Fibroblast of peridontal ligament (primary cell): ENCODE measurements around the gene SGMS1.

Source experiments
- DNase-seq: peaks from one replicate; pipeline ENCODE4 v3.0.0-alpha.2; 2010; ENCODE audit errors: extremely low read depth

SGMS1 gene

DNA sequence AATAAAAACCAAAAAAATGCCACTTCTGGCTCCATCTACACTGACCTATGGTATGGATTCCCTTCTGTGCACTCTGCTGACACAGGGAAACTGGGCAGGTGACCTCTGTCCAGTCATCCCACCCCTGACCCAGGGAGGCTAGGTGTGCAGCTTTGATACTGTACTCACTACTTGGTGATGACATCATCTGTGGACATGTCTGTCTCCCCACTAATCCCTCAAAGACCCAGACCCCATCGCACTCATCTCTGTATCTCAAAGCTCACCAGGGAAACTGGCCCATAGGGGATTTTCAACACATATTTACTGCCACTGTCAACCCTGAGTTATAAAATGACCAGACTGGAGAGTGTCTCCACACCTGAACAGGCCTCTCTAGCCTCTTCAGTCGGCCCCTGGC is 10.6 kb downstream of the SGMS1 start:
- no peak for DNase-seq

DNA sequence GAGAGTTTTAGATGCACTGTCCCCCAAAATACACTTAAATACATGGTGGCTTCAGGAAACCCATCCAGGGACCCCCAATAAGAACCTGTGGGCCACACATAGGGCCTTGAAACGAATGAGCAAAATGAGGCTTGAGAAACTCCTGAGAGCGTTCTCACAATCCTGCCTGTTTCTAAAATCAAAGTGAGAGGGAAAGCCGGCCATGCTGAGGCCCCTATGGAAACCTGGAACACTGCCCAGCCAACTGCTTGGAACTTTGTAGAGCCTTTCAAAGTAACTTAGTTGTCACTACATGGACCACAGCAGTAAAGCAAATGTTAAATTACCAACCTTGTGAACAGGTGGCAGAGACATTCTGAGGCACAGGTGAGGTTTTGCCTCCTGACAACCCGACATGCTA is 13.4 kb downstream of the SGMS1 start:
- no peak for DNase-seq

DNA sequence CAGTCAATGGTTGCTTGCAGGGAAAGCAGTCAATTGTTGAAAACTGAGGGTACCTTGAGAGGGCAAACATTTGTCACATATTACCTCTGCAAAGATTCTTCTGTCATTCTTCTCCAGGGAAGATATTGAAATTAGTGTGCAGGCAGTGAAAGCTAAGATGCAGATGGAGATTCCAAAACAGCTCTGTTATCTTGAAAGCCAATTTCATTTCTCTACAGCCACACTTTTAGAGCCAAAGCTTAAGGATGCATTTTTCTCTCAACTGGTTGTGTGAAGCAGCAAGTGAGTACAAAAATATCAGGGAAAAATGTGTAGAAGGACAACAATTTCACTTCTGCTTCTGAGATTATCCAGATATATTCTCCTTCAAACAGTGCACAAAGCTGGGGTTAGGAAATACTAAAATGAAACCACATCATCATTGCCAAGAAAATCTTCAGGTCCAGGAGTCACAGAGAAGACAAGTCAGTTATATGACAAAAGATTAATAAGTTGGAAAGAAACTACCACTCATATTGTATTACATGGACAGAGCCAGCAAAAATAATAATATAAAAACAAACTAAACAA is 16.3 kb downstream of the SGMS1 start:
- DNase-seq, result peak; percentile 23

DNA sequence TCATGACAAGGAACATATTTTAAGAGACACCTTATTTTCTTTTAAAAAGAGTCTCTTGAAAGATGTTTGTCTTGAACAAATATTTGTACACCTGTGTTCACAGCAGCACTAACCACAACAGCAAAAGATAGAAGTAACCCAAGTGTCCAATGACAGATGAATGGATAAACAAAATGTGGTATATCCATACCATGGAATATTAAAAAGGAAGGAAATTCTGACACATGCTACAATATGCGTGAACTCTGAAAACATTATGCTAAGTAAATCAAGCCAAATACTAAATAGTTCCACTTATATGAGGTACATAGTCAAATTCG is 17.8 kb downstream of the SGMS1 start:
- DNase-seq, result no peak

DNA sequence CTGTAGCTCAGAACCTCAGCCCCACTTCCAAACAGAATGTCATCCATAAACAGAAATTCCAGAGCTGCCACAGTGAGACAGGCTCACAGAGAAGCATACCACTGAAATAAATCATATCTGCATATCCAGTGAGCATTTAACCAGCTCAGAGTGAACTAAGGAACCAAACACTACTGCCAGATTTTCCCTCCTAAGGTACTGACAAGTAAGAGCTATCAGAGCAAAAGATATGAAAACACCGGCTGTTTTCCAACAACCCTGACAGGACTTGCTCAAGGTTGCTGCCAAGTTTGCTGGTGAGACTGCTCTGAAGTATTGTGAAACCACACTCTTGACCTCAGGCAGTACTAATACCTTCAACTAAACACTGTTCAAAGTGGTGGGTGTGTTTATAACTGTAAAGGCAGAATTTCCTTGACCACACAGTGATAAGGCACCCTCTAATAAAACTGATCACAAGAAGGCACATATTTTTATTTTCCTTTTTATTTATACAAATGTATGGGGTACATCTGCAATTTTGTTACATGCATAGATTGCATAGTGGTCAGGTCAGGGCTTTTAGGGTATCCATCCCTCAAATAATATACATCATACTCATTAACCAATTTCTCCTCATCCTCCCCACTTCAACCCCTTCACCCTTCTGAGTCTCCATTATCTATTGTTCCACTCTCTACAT is 18.3 kb downstream of the SGMS1 start:
- peak; percentile 92 for DNase-seq

DNA sequence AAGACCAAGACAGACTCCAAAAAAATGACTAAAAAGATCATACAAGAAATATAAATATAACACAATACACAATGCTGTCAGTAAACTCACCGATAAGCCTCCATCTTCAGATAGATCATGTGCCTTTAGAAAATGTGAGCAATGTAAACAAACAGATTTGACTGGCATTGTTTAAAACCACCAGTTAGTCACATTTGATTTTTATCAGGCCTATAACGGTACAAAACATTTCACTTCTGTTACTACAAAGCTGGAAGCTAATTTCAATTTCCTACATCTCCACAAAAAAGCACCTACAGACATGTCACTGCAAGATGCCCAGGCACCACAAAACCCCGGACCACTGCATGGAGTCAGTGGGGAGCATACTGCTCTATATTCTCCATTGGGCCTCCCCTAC is 18.9 kb downstream of the SGMS1 start:
- peak; percentile 40 for DNase-seq

DNA sequence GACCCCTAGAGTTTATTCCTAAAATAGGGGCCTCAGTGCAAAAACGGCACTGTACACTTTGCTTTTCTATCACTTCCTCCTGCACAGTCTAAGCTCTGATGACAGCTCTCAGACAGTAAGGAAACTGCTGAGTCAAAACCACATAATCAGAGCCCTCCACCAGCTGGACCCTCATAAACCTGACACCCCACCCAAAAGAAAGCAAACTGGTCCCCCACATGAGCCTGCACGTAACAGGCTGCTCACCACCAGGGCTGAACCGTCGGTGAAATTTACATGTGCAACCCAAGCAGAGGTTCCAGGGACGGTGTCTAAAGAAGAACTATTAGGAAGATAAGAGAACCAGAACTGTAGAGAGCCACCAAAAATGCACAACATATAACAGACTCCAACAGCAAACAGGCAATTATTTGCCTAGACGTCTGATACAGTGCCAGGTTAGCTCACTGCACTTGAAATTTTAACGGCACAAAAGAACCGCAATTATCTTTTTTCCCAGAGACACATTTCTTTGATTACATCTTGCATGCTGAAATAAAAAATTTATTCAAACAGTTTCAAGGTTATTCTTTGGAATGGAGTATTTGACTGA is 19.6 kb downstream of the SGMS1 start:
- peak; percentile 58 for DNase-seq

DNA sequence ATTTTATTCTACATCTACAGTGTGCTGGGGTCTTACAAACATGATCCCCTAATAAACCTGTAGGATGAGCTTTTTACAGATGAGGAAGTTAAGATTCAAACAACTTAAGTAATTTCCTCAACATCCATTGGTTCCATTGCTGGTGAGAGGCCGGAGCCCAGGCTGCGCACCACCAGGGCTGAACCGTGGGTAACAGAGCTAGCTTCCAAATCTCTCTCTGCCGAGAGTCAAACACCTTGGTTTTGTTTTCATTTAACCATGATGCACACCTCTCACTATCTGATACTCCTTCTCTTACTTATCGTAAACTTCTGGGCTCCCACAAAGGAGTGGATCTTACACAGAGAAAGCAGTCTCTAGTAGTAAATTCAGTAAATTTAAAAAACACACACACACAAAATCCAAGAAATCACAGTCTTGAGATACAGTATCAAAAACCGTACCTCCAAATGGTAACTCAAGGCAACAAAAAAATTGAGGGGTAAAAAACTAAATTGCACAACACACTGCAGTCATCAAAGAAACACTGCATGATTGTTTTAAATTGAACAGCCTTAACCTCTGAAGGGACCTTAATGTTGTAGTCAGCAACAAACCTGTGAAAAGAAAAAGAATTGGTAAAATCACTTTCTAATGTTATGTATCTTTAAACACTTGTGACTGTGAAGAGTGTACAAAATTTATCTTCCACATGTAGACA is 20.5 kb downstream of the SGMS1 start:
- no peak for DNase-seq

DNA sequence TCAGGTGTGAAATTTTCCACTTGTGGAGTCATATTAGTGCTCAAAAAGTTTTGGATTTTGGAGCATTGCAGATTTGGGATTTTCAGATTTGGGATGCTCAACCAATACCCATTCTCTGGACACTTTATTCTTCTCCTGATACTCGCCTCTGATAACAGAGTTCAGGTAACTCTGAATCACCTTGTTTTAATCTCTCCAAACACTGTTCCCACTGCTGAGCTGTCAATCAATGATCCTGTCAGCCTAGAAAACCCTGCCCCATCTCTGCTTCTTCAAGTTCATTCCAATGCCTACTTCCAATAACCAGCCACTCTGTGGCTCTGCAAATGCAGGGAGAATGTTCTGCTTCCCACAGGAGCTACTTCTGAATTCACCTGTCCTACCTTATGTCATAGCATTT is 21.8 kb downstream of the SGMS1 start:
- DNase-seq, result no peak

DNA sequence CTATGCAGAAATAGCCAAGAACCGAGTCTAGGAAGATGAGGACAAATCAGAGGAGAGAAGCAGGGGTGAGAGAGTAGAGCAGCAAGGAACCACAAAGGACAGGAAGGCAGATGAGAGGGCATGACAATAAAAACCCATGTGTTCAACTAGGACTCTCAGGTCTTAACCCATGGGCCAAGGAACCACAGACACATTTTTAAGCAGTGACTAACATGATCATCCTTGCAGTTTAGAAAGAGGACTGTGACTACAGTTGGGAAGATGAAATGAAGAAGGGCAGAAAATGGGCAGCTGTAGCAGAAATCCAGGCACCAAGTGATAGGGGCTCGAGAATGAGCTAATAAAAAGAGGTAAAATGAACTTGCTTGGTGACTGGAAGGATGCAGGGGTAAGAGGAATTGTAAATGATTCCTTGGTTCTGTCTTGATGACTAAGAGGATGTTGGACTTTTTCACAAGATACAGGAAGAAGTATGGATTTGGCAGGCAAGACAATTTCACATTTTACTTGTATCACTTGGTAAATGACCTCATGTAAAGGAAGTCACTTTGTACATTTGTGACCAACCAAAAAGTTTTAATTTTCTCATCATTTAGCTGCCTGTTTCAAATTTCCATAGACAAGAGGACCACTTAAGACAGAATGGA is 22.8 kb downstream of the SGMS1 start:
- DNase-seq, result peak; percentile 39

DNA sequence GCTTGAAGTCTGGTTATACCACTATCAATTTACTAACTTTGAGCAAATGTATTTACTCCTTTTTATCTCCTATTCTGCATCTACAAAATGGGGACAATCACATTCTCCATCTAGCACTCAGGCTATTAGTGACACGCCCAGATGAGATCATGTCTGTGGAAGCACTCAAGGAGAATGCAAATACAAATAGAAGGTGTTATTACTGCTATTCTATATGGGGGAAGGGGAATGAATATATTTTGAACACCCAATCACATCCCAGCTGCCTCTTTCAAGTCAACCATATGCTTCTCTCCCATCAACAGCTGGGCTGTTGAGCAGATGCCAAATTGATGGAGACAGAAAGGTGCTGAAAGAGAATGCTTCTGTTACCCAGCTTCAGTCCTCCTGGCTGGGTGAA is 23.5 kb downstream of the SGMS1 start:
- no peak for DNase-seq

DNA sequence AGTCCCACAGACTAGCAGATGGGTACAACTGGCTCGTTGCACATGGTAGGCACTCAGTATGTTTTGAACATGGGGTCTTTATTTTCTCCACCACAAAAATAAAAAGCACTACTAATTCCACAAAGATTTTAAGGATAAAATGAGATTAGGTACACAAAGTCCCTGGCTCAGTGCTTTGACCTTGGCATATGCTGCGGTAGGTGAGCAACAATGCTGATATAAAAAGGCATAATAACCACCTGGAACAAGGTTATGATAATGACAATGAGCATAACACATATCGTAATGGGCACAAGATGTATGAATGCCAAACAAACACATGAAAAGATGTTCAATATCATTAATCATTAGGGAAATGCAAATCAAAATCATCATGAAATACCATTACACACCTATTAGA is 26.9 kb downstream of the SGMS1 start:
- no peak for DNase-seq

DNA sequence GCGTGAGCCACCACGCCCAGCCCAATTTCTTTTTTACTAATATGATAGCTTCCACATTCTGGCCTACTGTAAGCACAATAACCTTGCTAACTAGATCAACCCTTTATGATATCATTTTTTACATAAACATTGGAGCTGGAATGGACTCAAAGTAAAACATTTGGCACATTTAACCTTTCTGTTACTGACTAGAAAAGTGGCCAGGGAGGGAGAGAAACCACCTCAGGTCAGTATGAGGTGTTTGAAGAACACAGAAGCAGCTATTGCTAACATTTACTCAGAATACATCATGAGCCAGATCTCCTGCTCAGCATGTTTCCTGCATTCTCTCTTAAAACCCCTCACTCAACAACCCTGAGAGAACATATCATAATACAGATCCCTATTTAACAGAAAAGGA is 27.3 kb downstream of the SGMS1 start:
- DNase-seq, result no peak

DNA sequence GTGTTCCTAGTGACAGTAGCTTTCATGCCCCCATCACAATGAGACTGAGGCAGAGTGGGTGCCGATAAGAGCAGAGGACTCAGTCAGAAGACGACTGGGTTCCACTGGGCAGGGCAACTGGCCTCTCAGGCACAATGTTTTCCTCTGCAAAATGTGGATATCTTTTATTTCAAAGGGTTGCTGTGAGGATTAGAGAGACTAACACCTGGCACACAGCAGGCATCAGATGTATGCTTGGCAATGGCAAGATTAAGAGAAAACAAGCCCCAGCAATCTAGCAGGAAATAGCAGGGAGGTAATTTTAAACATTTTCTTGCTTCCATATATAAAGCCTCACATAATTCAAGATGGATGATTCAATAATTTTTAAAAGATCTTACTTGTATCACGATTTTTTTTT is 28.0 kb downstream of the SGMS1 start:
- no peak for DNase-seq

DNA sequence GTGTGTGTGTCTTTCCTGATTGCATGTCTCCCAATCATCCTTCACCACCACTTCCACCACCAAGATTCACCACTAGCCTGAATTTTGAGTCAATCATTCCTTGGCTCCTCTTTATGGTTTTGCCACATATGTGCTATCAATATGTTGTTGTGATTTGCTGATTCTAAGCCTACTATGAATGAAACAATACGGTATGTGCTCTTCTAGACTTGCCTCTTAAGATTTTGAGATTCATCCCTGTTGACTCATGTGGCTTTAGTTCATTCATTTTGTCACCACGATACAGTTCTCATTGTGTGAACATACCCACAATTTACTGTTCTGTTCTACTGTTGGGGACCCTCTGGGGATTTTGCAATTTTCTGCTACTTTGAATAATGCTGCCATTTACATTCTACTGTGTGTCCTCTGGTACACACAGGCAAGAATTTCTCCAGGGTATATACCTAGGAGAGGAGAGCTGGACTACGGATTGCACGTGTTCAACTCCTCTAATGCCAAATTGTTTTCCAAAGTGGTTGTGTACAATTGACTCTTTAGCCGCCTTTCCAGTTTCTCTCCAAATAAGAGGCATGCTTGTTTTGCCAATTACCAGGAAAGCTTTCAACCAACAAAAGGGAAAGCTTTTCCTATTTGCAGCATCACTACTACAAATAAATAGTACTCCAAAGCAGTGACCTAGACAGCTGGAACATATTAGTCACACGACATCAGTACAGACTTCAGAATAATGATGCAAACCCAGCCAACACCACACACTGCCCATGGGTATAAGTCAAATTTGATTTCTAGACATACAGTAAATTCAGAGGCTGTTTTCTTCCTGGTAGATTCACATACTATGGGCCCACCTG is 30.0 kb downstream of the SGMS1 start:
- DNase-seq, result peak; percentile 95

DNA sequence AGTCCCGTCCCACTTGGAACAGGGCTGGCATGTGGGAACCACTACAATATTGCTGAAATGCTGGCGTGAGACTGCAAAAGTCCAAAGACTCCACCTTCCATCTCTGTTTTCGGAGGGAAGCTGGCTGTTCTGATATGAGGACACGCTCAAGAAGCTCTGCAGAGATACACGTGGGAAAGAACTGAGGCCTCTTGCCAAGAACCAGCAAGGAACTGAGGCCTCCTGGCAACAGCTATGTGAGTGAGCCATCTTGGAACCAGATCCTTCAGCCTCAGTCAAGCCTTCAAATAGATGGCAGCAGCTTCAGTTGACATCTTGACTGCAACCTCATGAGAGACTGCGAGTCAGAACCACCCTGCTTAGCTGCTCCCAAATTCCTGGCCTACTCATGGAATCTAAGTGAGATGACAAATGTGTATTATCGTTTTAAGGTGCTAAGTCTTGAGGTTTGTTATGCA is 30.8 kb downstream of the SGMS1 start:
- DNase-seq, result no peak

DNA sequence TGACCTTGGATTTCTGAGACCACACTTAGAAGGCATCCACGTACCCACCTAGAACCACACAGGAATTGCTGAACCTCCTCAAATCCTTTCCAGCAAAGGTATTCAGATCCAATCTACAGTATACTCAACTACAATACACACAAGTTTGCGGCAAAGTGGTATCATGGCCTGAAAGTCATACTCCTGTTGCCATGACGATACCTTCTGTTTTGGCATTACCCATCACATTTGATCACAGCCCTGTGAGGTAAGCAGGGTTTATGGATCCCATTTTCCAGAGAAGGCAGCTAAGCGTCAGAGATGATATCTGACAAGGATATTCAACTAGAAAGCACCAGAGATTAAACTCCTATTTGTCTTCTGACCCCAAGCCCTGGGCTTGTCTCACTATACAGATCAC is 32.8 kb downstream of the SGMS1 start:
- no peak for DNase-seq

DNA sequence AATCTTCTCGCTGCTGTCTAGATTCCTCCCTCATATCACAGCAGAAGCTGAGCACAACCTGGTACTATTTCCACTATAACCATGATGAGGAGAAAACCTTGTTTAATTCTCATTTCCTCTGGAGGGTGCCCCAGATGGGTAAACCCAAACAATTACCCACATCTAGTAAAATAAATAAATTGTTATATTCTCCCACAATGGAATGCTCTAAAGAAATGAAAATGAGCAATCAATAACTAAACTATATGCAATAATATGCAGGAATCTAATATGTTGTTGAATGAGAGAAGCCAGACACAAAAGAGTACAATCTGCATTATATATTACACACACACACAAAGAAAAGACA is 37.0 kb downstream of the SGMS1 start:
- DNase-seq, result no peak

DNA sequence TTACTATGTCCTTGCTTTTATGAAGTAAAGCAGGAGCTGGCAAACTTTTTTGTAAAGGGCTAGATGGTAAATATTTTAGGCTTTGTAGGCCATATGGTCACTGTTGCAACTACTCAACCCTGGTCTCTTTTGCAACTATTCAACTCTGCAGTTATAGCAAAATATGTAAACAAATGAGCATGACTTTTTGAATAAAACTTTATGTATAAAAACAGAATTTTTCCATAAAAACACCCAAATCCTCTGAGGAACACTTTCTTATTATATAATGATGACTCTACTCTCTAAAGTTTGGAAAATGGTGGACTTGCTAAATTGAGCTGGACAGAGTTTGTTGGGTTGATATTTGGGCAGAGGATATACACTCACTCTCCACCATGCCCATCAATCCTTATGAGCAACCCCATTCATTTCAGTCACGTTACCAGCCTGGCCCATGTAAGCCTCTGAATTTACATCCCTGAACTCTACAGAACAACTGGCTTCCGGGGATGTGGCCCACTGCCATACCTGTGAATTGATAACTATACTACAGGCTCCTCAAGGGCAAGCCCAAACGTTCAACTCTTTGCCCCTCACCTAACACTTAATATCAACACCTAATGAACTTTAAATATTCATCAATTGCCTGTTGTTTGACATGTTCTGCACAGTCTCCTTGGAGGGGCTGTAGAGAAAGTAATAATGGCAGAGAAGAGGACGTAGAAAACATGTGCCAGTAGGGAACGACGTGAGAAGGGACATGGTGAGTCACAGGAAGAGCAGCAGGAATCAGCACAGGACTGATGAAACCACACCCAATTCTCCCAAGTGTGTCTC is 37.6 kb downstream of the SGMS1 start:
- peak; percentile 47 for DNase-seq

DNA sequence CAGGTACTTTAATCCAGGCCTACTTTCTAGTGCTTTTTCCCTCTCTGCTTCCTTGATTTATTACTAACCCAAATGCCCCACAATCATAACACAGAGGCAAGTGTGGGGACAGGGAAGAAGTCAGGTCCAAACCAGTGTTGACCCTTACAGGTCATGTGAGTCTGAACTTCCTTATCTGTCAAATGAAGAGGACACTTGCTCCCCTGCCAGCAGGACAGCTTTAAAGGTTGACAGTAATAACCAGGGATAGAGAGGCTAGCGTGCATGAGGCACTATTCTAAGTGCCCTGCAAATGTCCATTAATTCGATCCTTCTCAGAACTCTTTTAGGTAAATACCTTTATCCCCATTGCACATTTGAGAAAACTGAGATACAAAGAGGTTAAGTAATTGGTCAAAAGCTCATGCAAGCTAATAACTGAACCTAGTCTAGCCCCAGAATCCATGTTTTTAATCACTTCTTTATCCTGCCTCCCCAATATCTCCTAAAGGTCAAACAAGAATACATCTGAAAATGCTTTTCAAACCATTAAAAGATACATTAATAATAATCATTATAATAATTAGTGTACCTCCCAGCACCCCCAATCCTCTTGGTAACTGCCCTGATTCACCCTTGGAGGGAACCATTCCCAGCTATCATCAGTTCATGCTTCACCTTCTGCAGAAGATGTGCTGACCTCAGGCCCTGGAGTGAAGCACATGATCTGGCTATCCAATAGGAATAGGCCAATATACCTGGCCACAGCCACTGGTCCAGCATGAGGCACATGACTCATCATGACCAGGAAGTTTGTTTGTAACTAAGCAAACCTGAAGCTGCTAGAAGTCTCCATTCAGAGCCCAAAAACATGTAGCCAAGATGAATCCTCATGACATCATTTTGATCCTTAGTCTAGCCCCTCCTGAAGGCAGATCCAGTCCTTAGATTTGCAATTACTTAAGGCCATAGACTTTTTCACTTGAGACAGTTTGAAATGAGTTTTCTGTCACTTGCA is 40.7 kb downstream of the SGMS1 start:
- DNase-seq, result no peak
